Fibroblast of pulmonary artery (primary cell): ENCODE results near the gene BLOC1S1.

Experiments
- DNase-seq: peaks from one replicate; pipeline ENCODE4 v3.0.0-alpha.2; 2010; ENCODE audit warnings: low read depth
- H3K4me3 ChIP-seq: replicated peaks from 2 replicates; pipeline ENCODE4 v1.5.1; 2011; ENCODE audit warnings: low read depth, mild to moderate bottlenecking, control low read depth, low read length, moderate library complexity
- CTCF ChIP-seq: IDR thresholded peaks from 2 replicates; pipeline ENCODE4 v1.5.1; 2011; ENCODE audit warnings: mild to moderate bottlenecking, control low read depth, low read length, inconsistent platforms; ENCODE audit errors: missing control alignments

Gene BLOC1S1

GRCh38 chr12:55718015-55718414, 2.2 kb downstream of the BLOC1S1 start:
- no peak for TF ChIP-seq CTCF
- DNase-seq: no peak
- no peak overlapping the region for H3K4me3 ChIP-seq

DNA sequence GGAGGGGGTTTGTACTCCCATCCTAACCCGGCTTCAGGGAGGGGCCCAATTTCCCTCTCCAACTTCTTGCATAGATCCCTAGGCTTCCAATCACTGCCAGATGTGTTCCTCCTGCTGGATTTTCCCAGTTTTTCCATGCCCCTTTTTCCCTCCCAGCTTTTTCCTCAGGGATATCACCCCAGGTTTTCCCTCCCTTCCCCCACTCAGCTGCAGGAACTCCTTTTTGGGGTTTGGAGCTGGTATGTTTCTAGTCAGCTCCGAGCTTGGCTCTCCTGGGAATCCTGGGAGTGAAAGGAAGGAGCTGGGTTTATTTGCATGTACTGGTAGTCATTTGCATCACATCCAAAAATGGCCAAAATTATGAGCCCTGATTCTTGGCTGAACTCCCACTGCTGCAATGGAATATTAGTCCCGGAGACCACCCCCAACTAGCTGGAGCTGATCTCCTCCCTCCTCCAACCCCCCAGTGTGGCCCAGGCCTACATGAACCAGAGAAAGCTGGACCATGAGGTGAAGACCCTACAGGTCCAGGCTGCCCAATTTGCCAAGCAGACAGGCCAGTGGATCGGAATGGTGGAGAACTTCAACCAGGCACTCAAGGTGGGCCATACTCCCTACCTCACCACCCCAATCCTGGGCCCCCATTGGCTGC, 2.9 kb downstream of the BLOC1S1 start:
- DNase-seq: no peak
- H3K4me3 ChIP-seq: no peak overlapping the region
- TF ChIP-seq CTCF: no peak

DNA sequence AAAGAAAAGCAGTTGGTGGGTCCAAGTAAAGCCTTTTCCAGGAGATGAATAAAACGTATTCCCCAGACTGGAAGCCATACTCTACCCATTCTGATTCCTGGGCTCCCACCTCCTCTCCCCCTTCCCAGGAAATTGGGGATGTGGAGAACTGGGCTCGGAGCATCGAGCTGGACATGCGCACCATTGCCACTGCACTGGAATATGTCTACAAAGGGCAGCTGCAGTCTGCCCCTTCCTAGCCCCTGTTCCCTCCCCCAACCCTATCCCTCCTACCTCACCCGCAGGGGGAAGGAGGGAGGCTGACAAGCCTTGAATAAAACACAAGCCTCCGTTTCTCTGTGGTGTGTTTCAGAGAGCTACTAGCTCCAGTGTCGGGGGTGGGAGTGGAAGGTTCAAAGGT, 3.5 kb downstream of the BLOC1S1 start:
- DNase-seq: no peak
- no peak for TF ChIP-seq CTCF
- no peak overlapping the region for H3K4me3 ChIP-seq

- no peak within 1 kb of the TSS for H3K4me3 ChIP-seq
Observed at GRCh38 chr12:55720071-55720564, 4.3 kb downstream of the BLOC1S1 start, which contains the start of gene RDH5. TSS of gene RDH5 (plus strand) at chr12:55720393. CDS start at chr12:55721185, 792 bp downstream.

GRCh38 chr12:55720894-55721444, 5.1 kb downstream of the BLOC1S1 start:
- H3K4me3 ChIP-seq: no peak overlapping the region
- peak; percentile 90 for DNase-seq
- TF ChIP-seq CTCF: peak; percentile 62

More at GRCh38 chr12:55720071-55720564, 4.3 kb downstream of the BLOC1S1 start, which contains the start of gene RDH5:
- peak; percentile 83 for DNase-seq
- no peak for TF ChIP-seq CTCF

DNA sequence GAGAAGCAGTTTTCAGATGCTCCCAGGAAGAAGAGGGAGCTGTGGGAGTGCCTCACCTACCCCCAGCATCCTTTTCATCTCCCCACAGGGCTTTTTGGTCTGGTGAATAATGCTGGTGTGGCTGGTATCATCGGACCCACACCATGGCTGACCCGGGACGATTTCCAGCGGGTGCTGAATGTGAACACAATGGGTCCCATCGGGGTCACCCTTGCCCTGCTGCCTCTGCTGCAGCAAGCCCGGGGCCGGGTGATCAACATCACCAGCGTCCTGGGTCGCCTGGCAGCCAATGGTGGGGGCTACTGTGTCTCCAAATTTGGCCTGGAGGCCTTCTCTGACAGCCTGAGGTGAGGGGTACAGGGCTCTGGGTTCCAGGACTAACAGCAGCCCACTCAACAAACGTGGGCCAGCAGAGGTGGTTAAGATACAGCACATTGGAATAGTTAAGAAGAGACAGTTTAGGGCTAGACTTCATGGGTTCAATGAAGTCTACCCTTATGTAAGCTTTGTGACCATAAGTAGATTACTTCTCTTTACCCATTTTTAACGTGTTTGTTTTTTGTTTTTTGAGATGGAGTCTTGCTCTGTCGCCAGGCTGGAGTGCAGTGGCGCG, 5.9 kb downstream of the BLOC1S1 start:
- no peak for TF ChIP-seq CTCF
- DNase-seq: no peak
- H3K4me3 ChIP-seq: no peak overlapping the region
